GM19463 (cell line): Measurements from ENCODE around the gene ACAD8.
"Not testable (repeated sequence)": the region's sequence is repeated elsewhere in the genome, so short reads cannot be mapped to it uniquely, and the experiment has no call there.

ENCODE experiments used
- ATAC-seq: cut with Tn5 transposase; IDR thresholded peaks from one replicate; pipeline ENCODE4 v1.9.1; 2021; ENCODE audit warnings: mild to moderate bottlenecking, moderate library complexity; ENCODE audit not compliant: unreplicated experiment

ACAD8 gene

DNA sequence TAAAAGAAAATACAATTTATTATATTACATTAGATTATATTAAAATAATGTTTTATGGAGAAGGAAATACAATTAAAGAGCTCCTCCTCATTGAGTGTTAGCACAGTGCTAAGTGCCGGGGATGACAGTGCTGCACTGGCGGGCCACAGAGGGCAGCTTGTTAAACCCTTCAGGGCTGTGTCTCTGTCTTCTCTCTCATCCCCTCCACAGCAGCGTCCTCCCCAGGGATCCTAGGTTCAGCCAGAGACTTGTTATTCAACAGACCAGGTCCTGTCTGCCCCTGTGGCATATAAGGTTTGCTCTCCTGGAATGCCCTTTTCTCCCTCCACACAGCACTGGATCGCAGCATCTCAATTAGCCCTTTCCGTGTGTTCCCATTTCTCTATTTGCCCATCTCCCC, 14.4 kb upstream of the ACAD8 start:
- ATAC-seq = no peak

DNA sequence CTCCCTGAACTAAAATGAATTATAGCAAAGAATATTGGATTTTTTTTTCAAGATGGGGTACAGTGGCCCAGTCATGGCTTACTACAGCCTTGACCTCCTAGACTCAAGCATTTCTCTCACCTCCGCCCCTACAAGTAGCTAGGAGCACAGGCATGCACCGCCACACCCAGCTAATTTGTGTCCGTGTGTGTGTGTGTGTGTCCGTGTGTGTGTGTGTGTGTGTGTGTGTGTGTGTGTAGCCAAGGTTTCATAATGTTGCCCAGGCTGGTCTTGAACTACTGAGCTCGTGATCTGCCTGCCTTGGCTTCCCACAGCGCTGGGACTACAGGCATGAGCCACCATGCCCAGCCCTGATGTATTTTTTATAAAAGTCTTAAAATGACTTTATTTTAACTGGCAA, 12.8 kb upstream of the ACAD8 start:
- ATAC-seq = no peak

DNA sequence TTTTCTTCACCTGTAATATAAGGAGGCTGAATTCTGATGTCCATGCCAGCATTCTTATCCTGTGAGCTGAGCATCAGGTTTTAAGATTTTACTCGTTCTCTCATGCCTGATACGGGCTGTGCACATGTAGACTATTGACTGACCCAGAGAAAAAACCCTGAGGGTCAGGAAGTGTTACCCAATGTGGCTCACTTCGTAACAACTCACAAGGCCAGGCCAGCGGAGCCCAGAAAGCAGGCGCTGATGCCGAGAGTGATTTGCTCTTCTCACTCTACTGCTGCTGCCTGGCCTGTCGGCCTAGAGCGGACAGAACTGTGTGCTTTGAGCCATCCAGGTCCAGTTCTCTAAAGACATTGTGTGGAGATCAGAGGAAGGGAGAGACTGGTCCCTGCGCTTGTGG, 11.0 kb upstream of the ACAD8 start:
- ATAC-seq = no peak

DNA sequence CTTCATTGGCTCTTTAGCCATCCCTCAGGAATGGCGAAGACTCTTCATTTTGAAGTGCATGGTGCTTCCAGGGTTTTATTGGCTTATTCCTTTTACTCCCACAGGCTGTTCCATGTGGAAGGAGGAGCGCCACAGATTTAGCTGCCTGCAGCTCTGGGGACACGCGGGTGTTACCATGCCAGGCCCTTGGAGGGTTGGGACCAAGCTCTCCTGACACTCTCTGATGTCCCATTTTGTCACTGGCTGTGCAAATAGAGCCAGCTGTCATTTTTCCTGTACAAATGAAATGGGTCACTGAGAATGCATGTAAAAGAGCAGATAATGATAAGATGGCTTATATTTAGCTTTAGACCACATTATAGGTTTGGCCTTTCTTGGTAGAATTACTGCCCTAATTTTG, 9.5 kb upstream of the ACAD8 start:
- ATAC-seq = no peak

DNA sequence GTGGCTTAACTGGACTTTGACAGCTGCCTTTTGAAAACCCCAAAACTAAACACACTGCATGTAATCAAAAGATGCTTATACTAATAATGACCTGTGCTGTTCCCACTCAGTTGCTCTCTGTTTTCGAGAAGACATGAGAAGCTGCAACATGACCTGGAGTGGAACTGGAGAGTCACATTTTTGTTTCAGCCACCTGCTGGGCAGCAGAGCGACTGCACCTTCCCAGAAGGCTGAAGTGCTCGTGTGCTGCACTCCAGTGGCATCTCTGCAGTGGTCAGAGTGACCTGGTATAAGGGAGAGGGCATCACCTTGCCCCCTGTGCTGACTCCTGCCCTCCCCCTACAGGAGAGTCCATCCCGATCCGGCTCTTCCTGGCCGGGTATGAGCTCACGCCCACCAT, 8.8 kb upstream of the ACAD8 start:
- ATAC-seq = peak; percentile 82

DNA sequence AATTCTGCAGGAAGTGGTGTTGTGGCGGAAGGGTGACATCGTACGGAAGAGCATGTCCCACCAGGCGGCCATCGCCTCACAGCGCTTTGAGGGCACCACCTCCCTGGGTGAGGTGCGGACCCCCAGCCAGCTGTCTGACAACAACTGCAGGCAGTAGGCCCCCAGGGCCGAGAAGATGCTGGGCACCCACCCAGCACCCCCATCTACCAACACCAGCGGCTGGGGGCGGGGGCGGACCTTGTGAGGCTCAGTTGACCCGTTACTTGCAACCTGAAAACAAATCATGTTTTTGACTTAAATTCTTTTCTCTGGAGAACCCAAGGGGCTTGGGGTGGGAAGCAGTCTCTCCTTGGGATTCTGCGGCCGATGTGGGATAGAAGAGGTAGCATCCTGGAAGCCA, 7.9 kb upstream of the ACAD8 start:
- ATAC-seq = no peak

DNA sequence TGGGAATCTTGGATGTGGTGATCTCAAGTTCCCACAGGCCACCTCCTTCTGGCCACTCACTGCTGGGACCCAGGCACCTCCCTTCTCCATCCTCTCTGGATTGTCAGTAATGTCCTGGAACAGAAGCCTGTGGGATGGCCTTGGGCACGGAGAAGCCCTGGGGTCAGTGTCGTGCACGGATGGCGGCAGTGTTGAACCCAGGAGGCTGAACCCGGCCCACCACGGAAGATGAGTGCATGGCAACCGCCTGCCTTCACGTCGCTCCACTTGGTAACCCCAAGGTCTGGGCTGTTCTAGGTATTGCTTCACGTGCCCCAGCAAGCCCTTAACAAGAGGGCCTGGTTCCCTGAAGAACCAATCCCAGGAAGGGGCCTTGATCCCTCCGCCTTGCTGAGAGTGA, 7.3 kb upstream of the ACAD8 start:
- ATAC-seq = no peak

DNA sequence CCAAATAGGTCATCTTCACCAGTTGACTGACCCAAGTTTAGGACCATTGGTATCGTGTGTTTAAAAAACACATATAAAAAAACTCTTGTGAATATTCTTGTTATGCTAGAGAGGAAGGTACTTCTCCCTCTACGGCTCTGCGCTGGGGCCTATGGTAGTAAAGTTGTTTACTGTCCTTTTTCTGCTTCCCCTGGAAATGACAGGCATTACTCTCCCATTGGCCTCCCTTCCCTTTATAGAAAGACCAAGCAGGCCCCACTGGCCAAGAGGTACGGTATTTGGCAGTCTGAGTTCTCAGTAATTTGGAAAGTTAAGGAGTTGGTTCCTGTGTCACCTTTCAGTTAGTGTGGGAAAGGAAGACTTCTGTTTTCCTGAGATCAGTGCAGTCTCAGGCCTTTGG, 6.7 kb upstream of the ACAD8 start:
- ATAC-seq = no peak

DNA sequence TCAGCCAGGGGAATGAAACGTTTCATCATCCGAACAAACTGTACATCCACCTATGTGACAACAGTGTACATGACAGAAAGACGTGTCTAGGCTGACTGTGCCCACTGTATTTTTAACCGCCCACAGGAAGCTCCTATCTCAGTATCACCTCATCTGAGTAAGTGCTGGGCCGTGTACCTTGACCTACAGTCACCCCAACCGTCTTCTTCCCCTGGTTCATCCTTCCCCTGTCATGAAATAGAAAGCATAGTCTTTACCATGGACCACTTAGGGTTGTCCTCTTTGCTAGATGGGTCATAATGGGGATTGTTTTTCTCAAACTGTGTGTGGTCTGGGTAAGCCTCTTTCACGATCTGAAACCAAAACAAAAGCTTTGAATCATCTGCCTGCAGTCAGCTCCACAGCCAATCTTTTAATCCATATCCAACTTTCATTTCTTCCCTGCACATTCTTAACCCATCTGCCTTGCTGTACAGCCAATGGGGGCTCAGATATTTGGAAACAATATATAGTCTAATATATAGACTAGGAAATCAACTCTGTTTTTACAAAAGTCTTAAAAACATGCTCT, 4.4 kb upstream of the ACAD8 start:
- no peak for ATAC-seq

DNA sequence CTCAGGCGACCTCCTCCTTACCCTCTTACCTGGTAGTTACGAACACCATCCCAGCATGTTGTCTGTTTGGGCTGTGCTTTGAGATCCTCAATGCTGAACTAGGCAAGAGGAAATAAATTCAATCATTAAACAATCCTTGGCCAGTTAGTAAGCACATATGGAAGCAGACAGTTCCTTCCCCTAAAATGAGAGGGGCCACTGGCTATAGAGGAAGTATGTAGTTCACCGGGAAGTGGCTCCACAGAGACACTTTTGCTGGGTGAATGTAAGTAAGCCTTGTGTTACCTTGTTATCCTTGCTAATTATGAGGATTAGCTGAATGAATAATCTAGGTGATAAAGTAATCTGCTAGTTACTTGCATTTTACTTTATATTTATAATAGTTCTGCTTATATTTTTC, 3.1 kb upstream of the ACAD8 start:
- ATAC-seq = no peak

DNA sequence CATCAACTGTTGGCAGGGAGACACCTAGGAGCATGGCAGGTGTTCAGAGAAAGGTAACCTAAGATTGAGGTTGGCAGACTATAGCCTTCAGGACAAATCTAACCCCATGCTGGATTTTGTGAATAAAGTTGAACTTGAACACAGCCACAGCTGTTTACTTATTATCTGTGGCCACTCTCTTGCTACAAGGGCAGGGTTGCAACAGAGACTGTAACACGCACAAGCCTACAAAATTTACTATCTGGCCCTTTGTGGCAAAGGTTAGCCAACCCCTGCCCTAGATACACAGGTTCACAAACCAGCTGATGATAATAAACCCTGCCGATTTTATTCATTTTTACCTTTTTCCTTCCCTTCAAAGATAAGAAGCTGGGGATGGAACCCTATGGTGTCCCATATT, 2.7 kb upstream of the ACAD8 start:
- no peak for ATAC-seq

DNA sequence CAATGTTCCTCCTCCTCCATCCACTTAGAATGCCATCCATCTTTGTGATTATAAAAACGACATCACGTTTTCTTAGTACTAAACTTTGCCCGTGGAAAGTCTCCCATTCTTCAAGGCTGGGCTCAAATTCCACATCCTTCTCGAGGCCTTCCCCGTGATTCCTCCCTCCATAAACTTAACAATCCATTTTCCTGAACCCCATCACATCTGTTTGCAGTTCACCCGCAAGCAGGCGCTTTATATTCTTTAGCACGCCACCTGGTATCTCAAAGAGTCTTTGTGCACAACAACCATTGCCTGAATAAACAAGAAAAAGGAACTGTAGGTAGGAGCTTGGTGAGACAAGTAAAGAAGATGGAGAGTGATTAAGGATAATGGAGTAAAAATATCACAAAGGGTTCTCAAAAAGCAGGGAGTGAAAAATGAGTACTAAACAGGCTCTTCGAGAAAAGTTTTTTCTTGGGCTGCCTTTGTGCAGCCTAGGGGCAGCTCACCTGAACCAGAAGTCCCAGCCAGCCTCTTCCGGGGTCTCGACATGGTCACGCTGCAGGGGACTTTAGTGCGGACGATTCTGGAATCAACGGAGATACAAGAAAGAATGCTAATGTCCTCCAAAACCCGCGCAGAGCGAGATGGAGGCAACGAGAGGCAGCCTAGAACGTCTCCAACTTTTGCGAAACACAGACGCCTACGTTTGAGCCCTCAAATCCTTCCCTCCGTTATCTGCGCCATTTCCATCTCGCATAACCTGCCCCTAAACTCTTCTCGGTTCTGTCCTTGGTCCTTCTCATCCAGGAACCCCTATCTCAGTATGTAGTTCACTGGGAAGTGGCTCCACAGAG, 801 bp upstream of the ACAD8 start:
- peak; percentile 27 for ATAC-seq

DNA sequence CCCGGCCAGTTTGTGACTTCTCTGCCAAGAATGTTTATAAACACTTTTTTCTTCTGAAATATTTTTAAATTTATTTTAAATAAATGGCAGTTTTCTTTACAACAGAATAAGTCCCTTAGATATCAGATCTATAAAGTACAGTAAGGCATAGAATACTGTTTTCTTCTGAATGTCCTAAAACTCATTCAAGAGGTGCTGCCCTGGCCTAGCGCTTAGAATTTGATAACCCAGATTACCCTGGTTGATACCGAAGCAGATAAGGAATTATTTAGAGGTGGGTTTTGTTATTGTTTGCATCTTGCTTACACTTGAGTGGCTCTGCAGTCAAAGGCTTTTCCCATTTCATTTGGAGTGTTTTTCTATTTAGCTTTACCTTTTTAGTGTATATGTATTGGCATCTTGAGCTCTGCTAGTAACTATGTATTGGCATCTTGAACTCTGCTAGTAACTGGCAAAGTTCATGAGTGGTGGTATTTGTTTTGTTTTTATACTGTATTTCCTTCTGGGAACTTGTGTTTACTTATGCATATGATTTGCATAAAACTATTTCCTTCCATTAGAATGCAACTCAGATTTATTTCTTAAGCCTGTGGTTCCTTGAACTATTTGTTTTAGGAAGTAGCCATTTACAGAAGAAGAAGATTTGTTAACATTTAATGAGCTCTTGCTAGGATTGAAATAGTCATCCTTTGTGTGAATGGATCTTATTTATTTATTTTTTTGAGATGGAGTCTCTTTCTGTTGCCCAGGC, 1.2 kb downstream of the ACAD8 start:
- no peak for ATAC-seq

DNA sequence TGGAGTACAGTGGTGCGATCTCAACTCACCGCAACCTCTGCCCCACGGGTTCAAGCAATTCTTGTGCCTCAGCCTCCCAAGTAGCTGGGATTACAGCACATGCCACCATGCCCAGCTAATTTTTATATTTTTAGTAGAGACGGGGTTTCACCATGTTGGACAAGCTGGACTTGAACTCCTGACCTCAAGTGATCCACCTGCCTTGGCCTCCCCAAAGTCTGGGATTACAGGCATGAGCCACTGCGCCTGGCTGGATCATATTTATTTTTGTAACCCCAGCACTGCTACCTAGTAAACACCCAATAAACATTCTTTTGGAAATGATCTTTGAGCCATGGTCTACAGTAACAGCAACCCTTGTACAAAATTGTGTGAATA, 1.8 kb downstream of the ACAD8 start:
- ATAC-seq = not testable (repeated sequence)

DNA sequence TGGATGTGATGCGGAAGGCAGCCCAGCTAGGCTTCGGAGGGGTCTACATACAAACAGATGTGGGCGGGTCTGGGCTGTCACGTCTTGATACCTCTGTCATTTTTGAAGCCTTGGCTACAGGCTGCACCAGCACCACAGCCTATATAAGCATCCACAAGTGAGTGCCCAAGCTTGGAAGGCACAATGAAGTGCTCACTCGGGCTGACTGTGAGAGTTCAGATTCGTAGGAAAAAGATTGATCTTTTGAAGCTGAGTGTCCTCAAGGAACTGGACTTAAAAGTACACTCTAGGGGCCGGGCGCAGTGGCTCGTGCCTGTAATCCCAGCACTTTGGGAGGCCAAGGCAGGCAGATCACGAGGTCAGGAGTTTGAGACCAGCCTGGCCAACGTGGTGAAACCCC, 3.7 kb downstream of the ACAD8 start:
- no peak for ATAC-seq

DNA sequence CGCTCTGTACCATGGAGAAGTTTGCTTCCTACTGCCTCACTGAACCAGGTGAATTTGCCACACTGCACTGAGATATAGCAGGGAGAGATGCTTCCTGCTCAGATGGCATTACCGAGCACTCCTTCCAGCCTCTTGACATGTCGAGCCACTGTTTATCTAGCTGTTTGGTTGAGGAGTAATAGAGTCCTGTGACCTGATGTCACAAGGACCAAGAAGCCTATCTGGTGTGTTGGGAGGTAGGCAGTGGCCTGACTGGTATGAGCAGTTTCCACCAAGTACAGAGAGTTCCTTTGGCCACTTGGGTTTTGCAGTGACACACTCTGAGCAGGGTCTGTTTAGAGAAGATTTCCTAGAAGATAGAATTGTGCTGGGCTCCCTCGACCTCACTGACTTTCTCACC, 5.2 kb downstream of the ACAD8 start:
- ATAC-seq = no peak

DNA sequence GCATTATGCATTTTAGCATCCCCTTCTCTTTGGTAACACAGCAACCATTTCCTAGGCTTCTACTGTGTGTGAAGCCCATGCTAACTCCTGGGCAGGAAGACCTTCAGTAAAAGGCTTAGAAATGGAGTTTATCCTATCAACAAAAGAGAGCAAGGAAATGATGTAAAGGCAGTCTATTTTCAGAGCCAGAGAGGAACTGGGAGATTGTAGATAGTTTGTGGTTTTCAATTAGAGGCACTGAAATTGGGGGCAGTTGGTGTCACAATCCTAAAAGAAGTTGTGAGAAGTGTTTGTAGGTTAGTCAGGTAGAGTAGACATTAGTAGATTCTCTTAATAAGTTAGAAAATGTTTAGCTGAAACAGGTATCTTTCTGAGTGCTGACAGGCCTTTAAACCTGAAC, 7.1 kb downstream of the ACAD8 start:
- no peak for ATAC-seq

DNA sequence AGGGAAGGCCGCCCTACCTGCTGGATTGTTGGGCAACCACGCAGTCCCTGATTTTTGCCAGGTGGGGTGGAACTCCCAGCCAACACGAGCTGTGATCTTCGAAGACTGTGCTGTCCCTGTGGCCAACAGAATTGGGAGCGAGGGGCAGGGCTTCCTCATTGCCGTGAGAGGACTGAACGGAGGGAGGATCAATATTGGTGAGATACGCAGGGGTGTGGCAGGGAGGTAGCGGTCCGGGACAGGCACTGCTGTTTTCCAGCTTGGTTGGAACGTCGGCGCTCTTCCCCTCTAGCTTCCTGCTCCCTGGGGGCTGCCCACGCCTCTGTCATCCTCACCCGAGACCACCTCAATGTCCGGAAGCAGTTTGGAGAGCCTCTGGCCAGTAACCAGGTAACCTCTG, 7.6 kb downstream of the ACAD8 start:
- ATAC-seq = no peak

DNA sequence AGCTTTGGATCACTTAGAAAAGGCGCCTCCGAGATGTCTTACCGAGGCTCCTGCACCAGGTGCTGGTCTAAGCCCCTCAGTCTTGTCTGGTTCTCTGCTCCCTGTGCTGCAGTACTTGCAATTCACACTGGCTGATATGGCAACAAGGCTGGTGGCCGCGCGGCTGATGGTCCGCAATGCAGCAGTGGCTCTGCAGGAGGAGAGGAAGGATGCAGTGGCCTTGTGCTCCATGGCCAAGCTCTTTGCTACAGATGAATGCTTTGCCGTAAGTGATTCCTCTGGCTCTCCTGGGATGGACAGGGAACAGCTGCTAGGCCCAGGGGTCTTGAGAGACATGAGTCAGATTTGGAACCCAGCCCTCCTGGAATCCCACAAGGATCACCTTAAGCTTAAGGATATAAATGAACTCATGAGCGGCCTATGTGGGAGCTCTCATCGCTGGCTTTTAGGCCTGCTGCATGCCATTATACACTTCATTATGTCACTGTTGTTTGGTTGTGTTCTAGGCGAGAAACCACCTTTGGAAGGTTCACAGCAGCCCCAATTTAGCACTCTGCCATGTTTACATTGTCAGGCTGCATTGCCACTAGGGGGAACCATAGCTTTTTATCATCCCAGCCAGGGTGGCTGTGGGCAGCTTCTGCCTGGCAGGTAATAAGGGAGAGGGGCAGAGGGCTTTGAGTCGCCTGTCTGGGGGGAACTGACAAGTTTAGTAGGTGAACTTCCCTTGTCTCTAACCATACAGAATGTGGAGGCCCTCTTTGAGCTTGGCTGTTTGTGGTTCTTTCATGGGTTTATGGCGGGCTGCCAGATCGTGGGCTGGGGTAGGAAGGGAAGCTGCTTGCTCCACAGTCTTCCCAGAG, 8.5 kb downstream of the ACAD8 start:
- ATAC-seq = no peak

DNA sequence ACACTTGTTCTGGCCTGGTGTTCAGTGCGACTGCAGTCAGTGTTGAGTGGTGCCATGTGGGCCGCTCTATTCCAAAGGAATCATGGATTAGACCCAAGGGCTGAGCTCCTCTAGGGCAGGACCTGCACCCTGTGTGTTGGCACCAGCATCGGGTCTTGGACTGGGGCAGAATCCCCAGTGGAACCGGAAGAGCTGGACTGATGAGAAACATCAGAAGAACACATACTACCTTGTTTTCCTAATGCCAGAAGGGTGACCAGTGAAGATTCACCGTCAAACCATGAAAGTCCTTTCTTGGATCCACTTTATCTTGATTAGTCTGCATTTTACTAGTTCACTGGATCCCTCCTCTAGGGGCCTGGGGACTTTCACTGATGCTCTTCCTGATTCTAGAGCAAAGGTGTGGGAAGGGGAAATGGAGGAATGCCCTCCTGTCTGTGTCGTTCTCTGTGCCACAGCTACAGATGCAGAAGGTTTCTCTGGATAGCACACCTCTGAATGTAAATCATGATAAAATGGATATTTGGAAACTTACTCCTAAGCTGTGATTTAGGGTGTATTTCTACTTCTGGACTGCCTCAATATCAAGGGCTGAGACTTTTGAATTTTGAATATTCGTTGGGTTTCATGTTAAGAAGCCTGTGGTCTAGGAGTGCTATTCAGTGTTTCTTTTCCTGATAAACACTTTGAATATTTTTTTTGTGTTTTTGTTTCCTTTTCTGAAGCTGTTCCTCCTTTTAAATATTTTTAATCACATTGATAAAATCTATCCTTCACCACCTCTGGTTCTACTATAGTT, 11.8 kb downstream of the ACAD8 start:
- ATAC-seq = no peak
